OCI-LY7 (cell line): Measurements from ENCODE around the gene PLXNA4. TPM values are rescaled to one million over a fixed set of nuclear protein-coding genes. Genes with fewer than 3 reads are reported as not detected.
A peak's percentile ranks its signal among the peaks of the same experiment; 100 is the strongest.

ENCODE experiments used
- BruUV-seq: library from RNA; stranded (reverse); fragments of 400-500 nt; replicated peaks from 2 replicates; lab custom pipeline; 2021; lab: Mats Ljungman, UMichigan
- CTCF ChIA-PET: fragments of 300-600 bp; sonication (Branson Sonifier 250); formaldehyde crosslinking; loops from one replicate; lab custom pipeline; 2022; ENCODE audit warnings: antibody characterized with exemption; ENCODE audit not compliant: unreplicated experiment; lab: Charles Lee
- POLR2A ChIA-PET: fragments of 300-600 bp; sonication (Branson Sonifier 250); formaldehyde crosslinking; loops from one replicate; lab custom pipeline; 2022; ENCODE audit warnings: antibody characterized with exemption; lab: Charles Lee
- DNase-seq: peaks from one replicate; pipeline ENCODE4 v3.0.0-alpha.2; 2015; ENCODE audit warnings: low spot score
- H2AFZ ChIP-seq: fragments of 200-600 bp; sonication (generic), shearing (Covaris generic); 2 replicates; pipeline ENCODE4 v1.6.1; 2014; ENCODE audit warnings: mild to moderate bottlenecking, antibody characterized with exemption, low read length, moderate library complexity
- H3K27ac ChIP-seq: fragments of 200-600 bp; sonication (generic); 2 replicates; pipeline ENCODE4 v1.5.1; 2014; ENCODE audit warnings: mixed run types, low read depth, mild to moderate bottlenecking, moderate library complexity, low read length, inconsistent platforms; ENCODE audit not compliant: poor library complexity, severe bottlenecking
- H3K36me3 ChIP-seq: fragments of 200-600 bp; sonication (generic); 2 replicates; pipeline ENCODE4 v1.6.1; 2014; ENCODE audit warnings: mild to moderate bottlenecking, antibody characterized with exemption, low read length, moderate library complexity, mixed read lengths; ENCODE audit not compliant: insufficient read depth
- H3K4me1 ChIP-seq: fragments of 200-600 bp; sonication (generic); 2 replicates; pipeline ENCODE4 v1.5.1; 2014; ENCODE audit warnings: mild to moderate bottlenecking, low read length; ENCODE audit not compliant: insufficient read depth, poor library complexity, severe bottlenecking
- H3K4me2 ChIP-seq: fragments of 200-600 bp; sonication (generic); 2 replicates; pipeline ENCODE4 v1.6.1; 2014; ENCODE audit warnings: mild to moderate bottlenecking, low read length
- H3K4me3 ChIP-seq: fragments of 200-600 bp; sonication (generic); 2 replicates; pipeline ENCODE4 v1.5.1; 2014; ENCODE audit warnings: mild to moderate bottlenecking, low read depth, low read length; ENCODE audit not compliant: poor library complexity, severe bottlenecking
- H3K79me2 ChIP-seq: fragments of 200-600 bp; sonication (generic); 2 replicates; pipeline ENCODE4 v1.6.1; 2016; ENCODE audit warnings: low read depth, mild to moderate bottlenecking, low read length, moderate library complexity, mixed read lengths; ENCODE audit not compliant: insufficient read depth
- H3K9me2 ChIP-seq: fragments of 200-600 bp; sonication (generic); 2 replicates; pipeline ENCODE4 v1.6.1; 2016; ENCODE audit warnings: mild to moderate bottlenecking, low read length, mixed read lengths; ENCODE audit not compliant: insufficient read depth
- H3K9me3 ChIP-seq: fragments of 200-600 bp; sonication (generic); 2 replicates; pipeline ENCODE4 v1.6.1; 2014; ENCODE audit warnings: mild to moderate bottlenecking, mixed run types, low read length, mixed read lengths
- H4K20me1 ChIP-seq: fragments of 200-600 bp; sonication (generic); 2 replicates; pipeline ENCODE4 v1.6.1; 2014; ENCODE audit warnings: mild to moderate bottlenecking, antibody characterized with exemption, low read length, moderate library complexity, mixed read lengths; ENCODE audit not compliant: insufficient read depth
- EZH2phosphoT487 ChIP-seq: fragments of 200-600 bp; sonication (generic); IDR thresholded peaks from 2 replicates; pipeline ENCODE4 v1.6.1; 2018; ENCODE audit warnings: low read depth, borderline replicate concordance, mild to moderate bottlenecking, mixed run types, antibody characterized with exemption, low read length, moderate library complexity, mixed read lengths
- intact Hi-C: fragments of 100-400 bp; cut with micrococcal nuclease; formaldehyde crosslinking; loops from one replicate; pipeline ENCODE4 v1.10.0; 2022; ENCODE audit not compliant: unreplicated experiment
- total RNA-seq, 2 experiments: library from RNA; depleted of rRNA in 1 of 2; stranded (reverse); fragments of >200 nt in 1 of 2; shearing (Covaris generic) in 1 of 2; gene quantifications; 2 replicates each; pipeline ENCODE4 v1.2.3, GENCODE V29; 2014 to 2022
- TF ChIP-seq, protein P1 (sequence below): fragments of 200-600 bp; sonication (generic); conservative IDR thresholded peaks from 2 replicates; pipeline ENCODE4 v1.5.1; 2014; ENCODE audit warnings: mild to moderate bottlenecking, antibody characterized with exemption, low read length, moderate library complexity, mixed read lengths

The PLXNA4 gene
- total RNA-seq, 2 experiments from 2014 or later: not detected

DNA sequence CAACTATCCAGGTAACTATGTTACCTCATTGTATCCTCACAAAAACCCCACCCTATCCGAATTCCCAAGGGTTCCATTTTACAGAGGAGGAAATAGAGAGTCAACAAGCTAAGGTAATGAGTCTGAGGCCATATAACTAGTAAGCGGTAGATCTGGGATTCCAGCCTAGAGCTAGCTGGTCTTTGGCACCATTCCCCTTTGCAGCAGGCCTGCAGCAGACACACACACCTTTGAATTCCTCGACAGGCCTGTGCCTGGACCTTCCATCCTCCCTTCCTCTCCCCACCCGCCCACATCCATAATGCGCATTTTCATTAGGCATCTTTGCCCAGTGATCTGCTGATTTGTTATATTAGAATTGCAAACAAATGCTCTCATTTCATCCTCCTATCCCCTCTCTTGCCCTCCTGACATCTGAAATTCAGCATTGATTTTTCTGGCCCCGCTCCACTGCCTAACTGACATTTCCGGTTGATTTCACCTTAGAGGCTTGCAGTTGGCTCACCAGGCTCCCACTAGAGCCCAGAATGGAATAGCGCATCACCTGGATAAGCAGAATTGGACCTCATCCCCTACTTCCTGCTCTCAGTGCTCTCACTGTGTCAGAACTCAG, 129.5 kb downstream of the PLXNA4 start:
- TF ChIP-seq EZH2phosphoT487: no peak
- TF ChIP-seq, protein P1, sequence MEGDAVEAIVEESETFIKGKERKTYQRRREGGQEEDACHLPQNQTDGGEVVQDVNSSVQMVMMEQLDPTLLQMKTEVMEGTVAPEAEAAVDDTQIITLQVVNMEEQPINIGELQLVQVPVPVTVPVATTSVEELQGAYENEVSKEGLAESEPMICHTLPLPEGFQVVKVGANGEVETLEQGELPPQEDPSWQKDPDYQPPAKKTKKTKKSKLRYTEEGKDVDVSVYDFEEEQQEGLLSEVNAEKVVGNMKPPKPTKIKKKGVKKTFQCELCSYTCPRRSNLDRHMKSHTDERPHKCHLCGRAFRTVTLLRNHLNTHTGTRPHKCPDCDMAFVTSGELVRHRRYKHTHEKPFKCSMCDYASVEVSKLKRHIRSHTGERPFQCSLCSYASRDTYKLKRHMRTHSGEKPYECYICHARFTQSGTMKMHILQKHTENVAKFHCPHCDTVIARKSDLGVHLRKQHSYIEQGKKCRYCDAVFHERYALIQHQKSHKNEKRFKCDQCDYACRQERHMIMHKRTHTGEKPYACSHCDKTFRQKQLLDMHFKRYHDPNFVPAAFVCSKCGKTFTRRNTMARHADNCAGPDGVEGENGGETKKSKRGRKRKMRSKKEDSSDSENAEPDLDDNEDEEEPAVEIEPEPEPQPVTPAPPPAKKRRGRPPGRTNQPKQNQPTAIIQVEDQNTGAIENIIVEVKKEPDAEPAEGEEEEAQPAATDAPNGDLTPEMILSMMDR: no peak
- Histone ChIP-seq H3K27ac (no peak overlapping the region), H4K20me1 (no peaks in the 10 kb centered on the region), H3K9me2 (no peaks in the 10 kb centered on the region), H2AFZ (no peak overlapping the region), H3K4me1 (no peaks in the 10 kb centered on the region), H3K4me3 (no peak overlapping the region), H3K79me2 (no peaks in the 10 kb centered on the region), H3K36me3 (no peaks in the 10 kb centered on the region), H3K4me2 (no peak overlapping the region), H3K9me3 (no peaks in the 10 kb centered on the region)
- ChIA-PET CTCF (no interaction called here), POLR2A (no interaction called here)
- intact Hi-C loops: no loop called here
- BruUV-seq: no TSS peak
- no peak for DNase-seq

DNA sequence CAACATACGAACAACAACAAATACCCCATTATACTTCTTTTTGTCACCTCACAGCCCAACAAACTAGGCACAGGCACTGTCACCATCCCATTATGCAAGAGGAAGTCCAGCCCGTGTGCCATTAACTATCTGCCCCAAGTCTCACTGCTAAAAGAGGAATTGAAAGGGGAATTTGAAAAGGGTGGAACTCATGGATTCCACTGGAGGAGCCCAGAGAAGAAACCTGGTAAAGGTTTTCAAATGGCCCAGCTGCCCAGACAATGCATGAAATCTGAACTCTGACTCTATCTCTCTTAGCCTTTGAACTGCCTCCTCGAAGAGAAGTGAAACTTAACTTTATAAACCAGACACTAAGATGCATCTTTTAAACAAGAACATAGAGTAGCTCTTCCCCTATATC, 130.0 kb downstream of the PLXNA4 start:
- Histone ChIP-seq H3K4me3 (no peak overlapping the region), H3K9me2 (no peaks in the 10 kb centered on the region), H3K27ac (no peak overlapping the region), H3K9me3 (no peaks in the 10 kb centered on the region), H3K4me2 (no peak overlapping the region), H4K20me1 (no peaks in the 10 kb centered on the region), H3K4me1 (no peaks in the 10 kb centered on the region), H3K79me2 (no peaks in the 10 kb centered on the region), H2AFZ (no peak overlapping the region), H3K36me3 (no peaks in the 10 kb centered on the region)
- intact Hi-C loops: no loop called here
- POLR2A ChIA-PET: no interaction called here
- CTCF ChIA-PET: no interaction called here
- no TSS peak for BruUV-seq
- TF ChIP-seq, protein P1: no peak
- TF ChIP-seq EZH2phosphoT487: no peak
- DNase-seq: peak; percentile 3

- no peak for DNase-seq
- H3K27ac ChIP-seq: no peak overlapping the region
- no peaks in the 10 kb centered on the region for H3K9me2 ChIP-seq
- H3K4me3 ChIP-seq: no peak overlapping the region
- intact Hi-C loops: no loop called here
- H3K36me3 ChIP-seq: no peaks in the 10 kb centered on the region
- no peak overlapping the region for H3K4me2 ChIP-seq
- BruUV-seq: no TSS peak
- CTCF ChIA-PET: no interaction called here
- H4K20me1 ChIP-seq: no peaks in the 10 kb centered on the region
- H3K4me1 ChIP-seq: no peaks in the 10 kb centered on the region
- H3K9me3 ChIP-seq: no peaks in the 10 kb centered on the region
- no peaks in the 10 kb centered on the region for H3K79me2 ChIP-seq
- no peak for TF ChIP-seq EZH2phosphoT487
- TF ChIP-seq, protein P1: peak; percentile 35
- H2AFZ ChIP-seq: no peak overlapping the region
- POLR2A ChIA-PET: no interaction called here
Observed at GRCh38 chr7:132443761-132444520, 132.3 kb downstream of the PLXNA4 start.
